HepG2 (cell line): Measurements from ENCODE around the gene SNX6. TPM values are rescaled to one million over a fixed set of nuclear protein-coding genes. Genes with fewer than 3 reads are reported as not detected.

Experiments
- ELF4 ChIP-seq: sonication (generic); formaldehyde crosslinking; IDR thresholded peaks from 2 replicates; pipeline ENCODE4 v1.5.0; 2020; ENCODE audit warnings: missing genetic modification reagents, mild to moderate bottlenecking, moderate library complexity, borderline replicate concordance
- GTF2F1 ChIP-seq: fragments of 150-350 bp; IDR thresholded peaks from 2 replicates; pipeline ENCODE4 v1.6.1; 2014; ENCODE audit warnings: low read length
- IKZF5 ChIP-seq: IDR thresholded peaks from 2 replicates; pipeline ENCODE4 v1.6.1; 2018; ENCODE audit warnings: missing genetic modification reagents, mild to moderate bottlenecking, missing compliant biosample characterization
- JDP2 ChIP-seq: sonication (generic); formaldehyde crosslinking; IDR thresholded peaks from 2 replicates; pipeline ENCODE4 v1.8.1; 2022; ENCODE audit warnings: missing genetic modification reagents, borderline replicate concordance
- NFRKB ChIP-seq: fragments of 450-650 bp; IDR thresholded peaks from 2 replicates; pipeline ENCODE4 v1.6.1; 2017
- ZBTB25 ChIP-seq: IDR thresholded peaks from 2 replicates; pipeline ENCODE4 v1.6.1; 2018; ENCODE audit warnings: missing genetic modification reagents
- ZFP1 ChIP-seq: IDR thresholded peaks from 2 replicates; pipeline ENCODE4 v1.6.1; 2016
- ZFX ChIP-seq: sonication (generic); formaldehyde crosslinking; IDR thresholded peaks from 2 replicates; pipeline ENCODE4 v1.4.0; 2020; ENCODE audit warnings: mild to moderate bottlenecking, low read depth, missing genetic modification reagents, moderate library complexity
- ZNF318 ChIP-seq: sonication (generic); formaldehyde crosslinking; IDR thresholded peaks from 2 replicates; pipeline ENCODE4 v1.4.0; 2020; ENCODE audit warnings: mild to moderate bottlenecking, missing genetic modification reagents
- ZNF552 ChIP-seq: sonication (generic); formaldehyde crosslinking; IDR thresholded peaks from 2 replicates; pipeline ENCODE4 v1.9.0; 2022; ENCODE audit warnings: missing genetic modification reagents, mild to moderate bottlenecking, borderline replicate concordance
- ZNF574 ChIP-seq: sonication (generic); formaldehyde crosslinking; IDR thresholded peaks from 2 replicates; pipeline ENCODE4 v1.4.0; 2020; ENCODE audit warnings: missing genetic modification reagents
- ZNF746 ChIP-seq: sonication (generic); formaldehyde crosslinking; IDR thresholded peaks from 2 replicates; pipeline ENCODE4 v1.8.0; 2022; ENCODE audit warnings: mild to moderate bottlenecking, missing genetic modification reagents
- ZSCAN31 ChIP-seq: sonication (generic); formaldehyde crosslinking; IDR thresholded peaks from 2 replicates; pipeline ENCODE4 v1.5.0; 2020; ENCODE audit warnings: low read depth, mild to moderate bottlenecking, missing genetic modification reagents
- polyA plus RNA-seq, 8 experiments: library from polyadenylated mRNA; depleted of rRNA in 3 of 8; stranded (reverse) in 7 of 8; unstranded in 1 of 8; fragments of >200 nt; fragmentation: Illumina TruSeq in 4 of 8; extraction: Trizol in 4 of 8; gene quantifications; 2 replicates each; pipeline versions ENCODE4 v1.2.1 to v1.2.3, GENCODE V29; 2011 to 2016; ENCODE audit warnings: low read depth in 4 of 8, missing spikeins in 1 of 8, mixed read lengths in 1 of 8; ENCODE audit not compliant: insufficient read depth in 1 of 8
- total RNA-seq, 5 experiments: library from RNA; depleted of rRNA; stranded (reverse); fragments of >200 nt; fragmentation: Illumina TruSeq; extraction: Trizol; gene quantifications; 2 replicates each; pipeline ENCODE4 v1.2.3, GENCODE V29; 2016; ENCODE audit warnings: low read depth in 1 of 5
- TF ChIP-seq, protein P1 (sequence below): IDR thresholded peaks from 2 replicates; pipeline ENCODE4 v1.6.1; 2012; ENCODE audit warnings: inconsistent platforms

SNX6 gene
- total and polyA plus RNA-seq, 2 of the 13 experiments (the other 11 are each of a cell fraction or from before 2014, with no cell fraction given) = 92.3 to 169 TPM

- peak; percentile 97 for TF ChIP-seq ZFX
- peak; percentile 41; the same call in 1 of the 2 replicates for TF ChIP-seq ZNF552 (CRISPR knock-in tag)
- peak; percentile 95 for TF ChIP-seq ZSCAN31 (CRISPR knock-in tag)
- no peak; the same call in 1 of the 2 replicates for TF ChIP-seq GTF2F1
- TF ChIP-seq ZNF574 = peak; percentile 88
- TF ChIP-seq, protein P1, sequence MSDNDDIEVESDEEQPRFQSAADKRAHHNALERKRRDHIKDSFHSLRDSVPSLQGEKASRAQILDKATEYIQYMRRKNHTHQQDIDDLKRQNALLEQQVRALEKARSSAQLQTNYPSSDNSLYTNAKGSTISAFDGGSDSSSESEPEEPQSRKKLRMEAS = peak; percentile 82
- peak; percentile 40 for TF ChIP-seq IKZF5 (CRISPR knock-in tag)
- no peak; the same call in 1 of the 2 replicates for TF ChIP-seq JDP2 (CRISPR knock-in tag)
- TF ChIP-seq ZNF746 (CRISPR knock-in tag) = peak; percentile 60; the same call in 1 of the 2 replicates
- TF ChIP-seq ELF4 (CRISPR knock-in tag) = peak; percentile 85
- TF ChIP-seq ZNF318 = peak; percentile 98
- TF ChIP-seq NFRKB = no peak
- no peak; the same call in 1 of the 2 replicates for TF ChIP-seq ZBTB25 (CRISPR knock-in tag)
- no peak; the same call in 1 of the 2 replicates for TF ChIP-seq ZFP1 (CRISPR knock-in tag)
These were observed at the start of gene SNX6 (continued) for GRCh38 chr14:34629657-34630529.
